ENCODE measurements around the gene CDK9. TPM values are rescaled to one million over a fixed set of nuclear protein-coding genes. Genes with fewer than 3 reads are reported as not detected.
"Not testable (repeated sequence)": the region's sequence is repeated elsewhere in the genome, so short reads cannot be mapped to it uniquely, and the experiment has no call there.

CDK9 gene
- total RNA-seq, 1 donor from 2014 or later = 55.5 TPM

DNA sequence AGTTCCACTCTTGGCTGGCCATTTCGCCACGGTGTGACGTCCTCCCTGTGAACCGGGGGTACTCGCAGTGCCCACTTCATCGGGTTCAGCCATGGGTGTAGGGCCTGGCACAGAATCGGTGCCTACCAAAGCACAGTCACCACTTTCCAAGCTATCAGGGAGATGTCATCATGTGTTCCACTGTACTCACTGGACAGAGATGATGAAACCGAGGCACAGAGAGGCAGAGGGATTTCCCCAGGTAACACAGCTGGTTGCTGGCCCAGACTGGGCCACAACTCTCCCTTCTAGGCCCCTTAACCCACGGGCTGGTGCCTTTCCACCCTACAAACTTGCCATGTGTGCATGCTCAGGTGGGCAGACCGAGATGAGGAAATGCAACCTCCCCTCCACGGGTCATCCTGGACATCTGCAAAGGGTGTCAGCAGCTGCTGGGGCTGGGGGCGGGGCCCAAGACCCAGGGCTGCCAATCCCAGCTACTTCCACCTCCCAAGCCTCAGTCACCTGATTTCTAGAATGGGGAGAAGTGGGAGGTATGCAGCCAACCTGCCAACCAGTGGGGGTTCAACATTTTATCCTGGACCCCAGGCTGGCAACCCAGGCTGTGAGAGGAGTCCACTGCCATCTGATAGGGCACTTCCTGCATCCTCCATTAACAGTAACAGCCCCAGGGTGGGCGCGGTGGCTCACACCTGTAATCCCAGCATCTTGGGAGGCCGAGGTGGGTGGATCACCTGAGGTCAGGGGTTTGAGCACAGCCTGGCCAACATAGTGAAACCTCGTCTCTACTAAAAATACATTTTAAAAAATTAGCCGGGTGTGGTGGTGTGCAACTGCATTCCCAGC lies 6.5 kb upstream of the CDK9 start:
- no peak for ATAC-seq

DNA sequence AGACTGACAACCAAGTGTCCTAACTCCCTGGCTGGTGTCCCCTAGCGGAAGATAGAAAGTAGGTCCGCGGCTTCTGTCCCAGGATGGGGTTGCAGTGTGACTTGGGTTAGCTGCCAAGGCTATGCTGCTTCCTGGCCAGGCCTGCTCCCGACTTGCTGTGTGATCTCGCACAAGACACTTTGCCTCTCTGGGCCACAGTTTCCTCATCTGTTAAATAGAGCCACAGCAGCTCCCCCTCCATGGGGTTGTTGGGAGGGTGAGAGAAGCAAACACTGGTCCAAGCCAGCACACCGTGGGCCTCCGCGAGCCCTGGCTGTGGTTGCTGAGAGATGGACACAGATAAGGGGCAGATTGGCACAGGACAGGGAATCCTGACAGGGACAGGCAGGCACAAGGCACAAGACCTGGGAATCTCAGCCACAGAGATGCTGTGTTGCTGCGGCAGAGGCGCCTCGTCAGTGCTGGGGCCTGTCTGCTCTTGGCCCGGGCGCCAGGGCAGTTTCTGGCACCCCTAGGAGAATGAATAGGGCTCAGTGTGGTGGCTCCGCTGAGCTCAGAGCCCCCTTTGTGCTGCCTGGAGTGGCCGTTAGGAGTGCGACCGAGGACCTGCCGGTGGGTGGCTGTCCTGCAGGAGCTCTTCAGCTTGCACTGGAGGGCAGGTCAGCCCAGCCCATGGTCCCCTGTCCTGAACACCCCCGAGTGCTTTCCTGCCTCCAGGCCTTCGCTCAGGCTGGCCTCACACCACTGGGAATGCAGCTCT lies 5.5 kb upstream of the CDK9 start:
- DNase-seq (ENCODE audit: low spot score) = no peak

More for the DNA sequence above, 6.5 kb upstream of the CDK9 start:
- DNase-seq (ENCODE audit: low spot score) = no peak

DNA sequence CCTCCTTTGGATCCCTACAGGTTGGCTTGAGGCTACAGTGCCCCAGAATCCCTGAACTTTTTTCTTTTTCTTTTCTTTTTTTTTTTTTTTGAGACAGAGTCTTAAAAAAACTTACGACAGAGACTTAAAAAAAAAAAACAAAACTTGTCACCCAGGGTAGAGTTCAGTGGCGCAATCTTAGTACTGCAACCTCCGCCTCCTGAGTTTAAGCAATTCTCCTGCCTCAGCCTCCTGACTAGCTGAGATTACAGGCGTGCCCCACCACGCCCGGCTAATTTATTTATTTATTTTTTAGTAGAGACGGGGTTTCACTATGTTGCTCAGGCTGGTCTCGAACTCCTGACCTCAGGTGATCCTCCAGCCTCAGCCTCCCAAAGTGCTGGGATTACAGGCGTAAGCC lies 4.9 kb upstream of the CDK9 start:
- not testable (repeated sequence) for DNase-seq (ENCODE audit: low spot score); ATAC-seq

More for the DNA sequence above, 5.5 kb upstream of the CDK9 start:
- no peak for ATAC-seq

DNA sequence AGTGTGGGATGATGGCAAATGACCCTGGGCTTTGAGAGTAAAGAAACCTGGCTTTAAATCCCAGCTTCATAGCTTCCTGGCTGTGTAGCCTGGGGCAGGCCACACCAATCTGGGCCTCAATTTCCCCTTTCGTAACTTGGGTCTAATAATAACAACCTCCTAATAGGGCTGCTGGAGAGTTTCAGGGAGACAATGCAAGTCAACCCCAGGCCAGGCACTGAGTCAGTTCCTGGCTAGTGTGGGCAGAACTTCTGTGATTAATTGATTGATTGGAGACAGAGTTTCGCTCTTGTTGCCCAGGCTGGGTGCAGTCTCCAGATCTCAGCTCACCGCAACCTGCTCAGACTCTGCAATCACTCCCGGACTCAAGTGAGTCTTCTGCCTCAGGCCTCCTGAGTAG lies 4.0 kb upstream of the CDK9 start:
- no peak for ATAC-seq
- no peak for DNase-seq (ENCODE audit: low spot score)

- ATAC-seq (no peak), DNase-seq (ENCODE audit: low spot score) (peak; percentile 66)
These were observed 2.5 kb upstream of the CDK9 start for GRCh38 chr9:127783111-127784008.

GRCh38 chr9:127785023-127785932 lies 556 bp upstream of the CDK9 start:
- DNase-seq (ENCODE audit: low spot score) = peak; percentile 90

DNA sequence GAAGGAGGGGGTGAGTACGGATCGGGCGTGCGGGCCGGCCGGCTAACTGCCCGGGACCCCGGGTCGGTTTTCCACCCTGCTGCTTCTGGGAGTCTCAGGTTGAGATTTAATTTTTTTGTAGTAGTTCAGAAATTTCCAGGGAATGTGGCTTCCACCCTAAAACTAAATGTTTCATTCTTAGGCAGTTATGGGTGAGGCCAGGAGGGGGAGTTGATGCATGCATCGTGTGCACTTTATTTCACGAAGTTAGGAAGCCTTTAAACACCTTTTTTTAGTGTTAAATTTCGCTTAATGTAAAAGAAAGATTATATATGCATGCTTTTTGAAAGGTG lies 905 bp downstream of the CDK9 start:
- no peak for ATAC-seq
- no peak for DNase-seq (ENCODE audit: low spot score)

More at GRCh38 chr9:127785023-127785932, 556 bp upstream of the CDK9 start:
- ATAC-seq = peak; percentile 64

GRCh38 chr9:127788337-127789011 lies 2.6 kb downstream of the CDK9 start:
- ATAC-seq = peak; percentile 13
- peak; percentile 81 for DNase-seq (ENCODE audit: low spot score)

- peak; percentile 36 for ATAC-seq
These were observed 3.3 kb downstream of the CDK9 start for GRCh38 chr9:127789179-127789578.

GRCh38 chr9:127790094-127790855 lies 4.4 kb downstream of the CDK9 start:
- DNase-seq (ENCODE audit: low spot score) = no peak
- peak; percentile 1 for ATAC-seq

More at GRCh38 chr9:127789179-127789578, 3.3 kb downstream of the CDK9 start:
- DNase-seq (ENCODE audit: low spot score) = peak; percentile 93

- ATAC-seq (no peak), DNase-seq (ENCODE audit: low spot score) (no peak)
These were observed 5.3 kb downstream of the CDK9 start for GRCh38 chr9:127791085-127791484.

GRCh38 chr9:127792417-127793031 lies 6.7 kb downstream of the CDK9 start:
- DNase-seq (ENCODE audit: low spot score) (no peak), ATAC-seq (no peak)

GRCh38 chr9:127793093-127793708 lies 7.4 kb downstream of the CDK9 start:
- ATAC-seq (peak; percentile 3), DNase-seq (ENCODE audit: low spot score) (no peak)

- ATAC-seq = peak; percentile 63
- DNase-seq (ENCODE audit: low spot score) = peak; percentile 92
These were observed 8.4 kb downstream of the CDK9 start for GRCh38 chr9:127794001-127794791.

DNA sequence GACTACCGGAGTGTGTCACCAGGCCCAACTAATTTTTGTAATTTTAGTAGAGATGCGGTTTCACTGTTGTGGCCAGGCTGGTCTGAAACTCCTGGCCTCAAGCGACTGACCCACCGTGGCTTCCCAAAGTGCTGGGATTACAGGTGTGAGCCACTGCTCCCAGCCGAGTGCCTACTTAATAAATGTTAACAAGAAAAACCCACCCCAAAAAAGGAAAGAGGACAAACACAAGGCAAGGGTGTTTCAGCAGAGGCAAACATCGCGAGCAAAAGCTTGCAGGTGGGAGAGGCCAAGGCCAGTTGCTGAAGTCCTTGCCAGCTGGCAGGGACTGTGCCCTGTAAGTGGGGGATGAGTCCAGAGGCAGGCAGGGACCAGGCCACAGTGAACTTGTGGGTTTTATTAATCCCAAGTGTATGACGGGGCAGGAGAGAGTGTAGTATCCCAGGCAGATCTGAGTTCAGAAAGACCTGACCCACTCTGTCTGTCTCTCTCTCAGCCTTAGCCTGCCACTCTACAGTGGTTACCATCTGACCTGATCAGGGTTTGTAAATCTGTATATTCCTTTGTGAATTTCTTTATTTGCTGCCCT lies 10.5 kb downstream of the CDK9 start:
- ATAC-seq = peak; percentile 59
- DNase-seq (ENCODE audit: low spot score) = peak; percentile 92

GRCh38 chr9:127796852-127797370 lies 11.1 kb downstream of the CDK9 start:
- DNase-seq (ENCODE audit: low spot score) (no peak), ATAC-seq (no peak)
